ENCODE data around the gene HMCN2.

DNA sequence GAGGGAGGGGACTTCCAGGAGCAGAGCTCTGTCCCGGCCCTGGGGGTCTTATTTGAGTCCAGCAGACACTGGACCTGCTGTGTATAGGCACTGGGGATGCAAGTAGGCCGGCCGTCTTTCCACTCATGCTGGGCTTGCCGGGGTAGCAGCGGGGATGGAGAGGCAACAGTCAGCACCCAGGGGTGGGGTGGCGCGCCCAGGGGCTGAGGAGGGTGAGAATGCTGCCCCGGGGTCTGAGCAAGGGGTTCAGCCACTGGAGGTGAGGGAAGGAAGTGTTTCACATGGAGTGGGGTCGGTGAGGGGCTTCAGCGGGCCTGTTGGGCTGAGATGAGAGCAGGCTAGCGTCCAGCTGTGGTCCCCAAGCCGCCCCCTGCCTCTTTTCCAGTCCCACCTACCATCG, 88.8 kb downstream of the HMCN2 start:
- TF ChIP-seq, protein P1, sequence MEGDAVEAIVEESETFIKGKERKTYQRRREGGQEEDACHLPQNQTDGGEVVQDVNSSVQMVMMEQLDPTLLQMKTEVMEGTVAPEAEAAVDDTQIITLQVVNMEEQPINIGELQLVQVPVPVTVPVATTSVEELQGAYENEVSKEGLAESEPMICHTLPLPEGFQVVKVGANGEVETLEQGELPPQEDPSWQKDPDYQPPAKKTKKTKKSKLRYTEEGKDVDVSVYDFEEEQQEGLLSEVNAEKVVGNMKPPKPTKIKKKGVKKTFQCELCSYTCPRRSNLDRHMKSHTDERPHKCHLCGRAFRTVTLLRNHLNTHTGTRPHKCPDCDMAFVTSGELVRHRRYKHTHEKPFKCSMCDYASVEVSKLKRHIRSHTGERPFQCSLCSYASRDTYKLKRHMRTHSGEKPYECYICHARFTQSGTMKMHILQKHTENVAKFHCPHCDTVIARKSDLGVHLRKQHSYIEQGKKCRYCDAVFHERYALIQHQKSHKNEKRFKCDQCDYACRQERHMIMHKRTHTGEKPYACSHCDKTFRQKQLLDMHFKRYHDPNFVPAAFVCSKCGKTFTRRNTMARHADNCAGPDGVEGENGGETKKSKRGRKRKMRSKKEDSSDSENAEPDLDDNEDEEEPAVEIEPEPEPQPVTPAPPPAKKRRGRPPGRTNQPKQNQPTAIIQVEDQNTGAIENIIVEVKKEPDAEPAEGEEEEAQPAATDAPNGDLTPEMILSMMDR (IDR thresholded peaks at IDR 0.05): no peak
- no peak for TF ChIP-seq ZFX (IDR thresholded peaks at IDR 0.05; ENCODE audit: borderline replicate concordance)

Measured in 22Rv1 (cell line).